ENCODE measurements around the gene DYRK3. TPM values are rescaled to one million over a fixed set of nuclear protein-coding genes. Genes with fewer than 3 reads are reported as not detected.
A peak's percentile ranks its signal among the peaks of the same experiment; 100 is the strongest.

Gene DYRK3
- total RNA-seq (2021; fragmentation: NEBNext Ultra II Directional; extraction: Animal tissue kit (Norgen Biotek cat#: 25700)), result 7.7 and 8.5 TPM in 2 replicates
- 1.4 and 2.1 TPM in 2 replicates for polyA plus RNA-seq (2011; rRNA removed)
- polyA plus RNA-seq (2011; cell fraction: cytosol; rRNA removed), result 2.1 TPM
- polyA plus RNA-seq (2011; cell fraction: nucleus; rRNA removed), result 1.5 TPM
- polyA plus RNA-seq (2012, experiment 1 of 2), result 3.6 to 4.2 TPM (median 3.9 TPM) in 4 replicates
- polyA plus RNA-seq (2012, experiment 2 of 2), result 2.2 TPM
- polyA plus RNA-seq (2013, experiment 1 of 2), result 2.7 TPM
- polyA plus RNA-seq (2013, experiment 2 of 2), result 2.9 TPM
- polyA minus RNA-seq (2011; rRNA and poly(A)+ RNA removed), result 5.2 and 6.4 TPM in 2 replicates
- polyA minus RNA-seq (2011; cell fraction: cytosol; rRNA and poly(A)+ RNA removed), result 4.7 TPM
- 2.6 TPM for polyA minus RNA-seq (2011; cell fraction: nucleus; rRNA and poly(A)+ RNA removed)
- long read RNA-seq, experiment 1, partial matches to known transcripts, result 1 of 4 reads
- long read RNA-seq, experiment 1, other reads (novel, unspliced or antisense), result 2 of 4 reads
- long read RNA-seq, experiment 2, result 0 reads

- H2AK5ac ChIP-seq (ENCODE audit: low read depth, low read length), result no peak within 1 kb of the TSS
- peaks cover 8% of the 10 kb centered on the region; the same call in 1 of the 2 replicates for H3K23me2 ChIP-seq (ENCODE audit: low read depth, low read length)
- H4K20me1 ChIP-seq (replicated peaks in 1 of 2; ENCODE audit: control insufficient read depth in 1 of 2, insufficient read depth in 2 of 2, low read length in 2 of 2), result no peaks in the 10 kb centered on the region
- H3K18ac ChIP-seq (ENCODE audit: extremely low read depth, low read length), result peak within 1 kb of the TSS; percentile 73; the same call in 1 of the 2 replicates
- H3K79me1 ChIP-seq (ENCODE audit: low read depth, low read length), result no peaks in the 10 kb centered on the region
- H3K4ac ChIP-seq (replicated peaks; ENCODE audit: insufficient read length, low read depth, low read length), result peak within 1 kb of the TSS; percentile 36
- H3K9me3 ChIP-seq (ENCODE audit: insufficient read depth in 2 of 2, low read depth in 1 of 2, low read length in 1 of 2), result no peaks in the 10 kb centered on the region
- H3K36me3 ChIP-seq (ENCODE audit: control insufficient read depth in 2 of 4, insufficient read depth in 4 of 4, low read length in 3 of 4), result no peaks in the 10 kb centered on the region
- FAIRE-seq (no peak), DNase-seq (ENCODE audit: low read depth in 1 of 2, low spot score in 2 of 2) (peak; percentile 63 to 97)
- H2BK5ac ChIP-seq (ENCODE audit: low read depth, low read length), result no peak within 1 kb of the TSS
- H4K5ac ChIP-seq (ENCODE audit: insufficient read length, low read depth, low read length), result peak within 1 kb of the TSS; percentile 62
- H3K23ac ChIP-seq (ENCODE audit: insufficient read length), result no peak within 1 kb of the TSS
- 2% methylated on average over 60 of the region's 84 CpGs; no CpG with 5 or more reads in 1 of the 2 experiments for WGBS, 2 experiments (ENCODE audit: extremely low coverage in 1 of 2, insufficient coverage in 1 of 2, insufficient read length in 1 of 2, insufficient replicate concordance in 2 of 2, low coverage in 1 of 2, low lambda C conversion rate in 2 of 2, missing lambda C conversion rate in 1 of 2)
- H2AFZ ChIP-seq (ENCODE audit: low read length), result peak within 1 kb of the TSS; percentile 30; the same call in 1 of the 2 replicates
- H3K79me2 ChIP-seq (ENCODE audit: control insufficient read depth in 1 of 2, insufficient read depth in 2 of 2, low read length in 2 of 2), result no peaks in the 10 kb centered on the region
- peaks cover 0 to 10% (median 4%) of the 10 kb centered on the region in 4 experiments; a peak in 4 of 7 replicates for H3K4me1 ChIP-seq (replicated peaks in 1 of 4; ENCODE audit: control insufficient read depth in 3 of 4, insufficient read depth in 4 of 4, low read length in 3 of 4)
- H4K91ac ChIP-seq (replicated peaks; ENCODE audit: insufficient read length, low read length), result peak within 1 kb of the TSS; percentile 88
- no peak within 1 kb of the TSS for H3K27ac ChIP-seq (ENCODE audit: low read depth, low read length)
- ChIA-PET POLR2A (ENCODE audit: partially characterized antibody) (interaction anchor here (0.9 to 2.3 kb wide), 10 partner anchors 22 to 274 kb away, joined by 3 to 13 read pairs (median 4); partner anchors contain the start of genes EIF2D and MAPKAPK2), CTCF (ENCODE audit: partially characterized antibody) (interaction anchor here (0.7 to 19.2 kb wide), 17 partner anchors 10 to 346 kb away, joined by 3 to 666 read pairs (median 4); partner anchors contain the start of genes EIF2D and IL19)
- peak within 1 kb of the TSS; percentile 66 to 88 (median 79) for H3K4me3 ChIP-seq (ENCODE audit: extremely low read depth in 1 of 4, insufficient read depth in 2 of 4, low read depth in 3 of 4, low read length in 4 of 4)
- peak within 1 kb of the TSS; percentile 75 for H2BK120ac ChIP-seq (replicated peaks; ENCODE audit: low read depth, low read length)
- H3K56ac ChIP-seq (replicated peaks; ENCODE audit: insufficient read length, low read depth, low read length), result peak within 1 kb of the TSS; percentile 73
- peak within 1 kb of the TSS; percentile 70 to 76 for H3K4me2 ChIP-seq (ENCODE audit: insufficient read depth in 1 of 2, low read depth in 2 of 2, low read length in 2 of 2)
- H2BK15ac ChIP-seq (ENCODE audit: low read length), result 0 out of 2 replicates have a peak within 1 kb of the TSS, but pooled peaks have one; percentile 12
- peak within 1 kb of the TSS in 2 of 4 experiments; percentile 8 to 20; a peak in 3 of 7 replicates for H3K9ac ChIP-seq (replicated peaks in 1 of 4; ENCODE audit: extremely low read depth in 1 of 4, low read depth in 3 of 4, low read length in 3 of 4)
- H2BK12ac ChIP-seq (ENCODE audit: low read depth, low read length), result 0 out of 2 replicates have a peak within 1 kb of the TSS, but pooled peaks have one; percentile 64
- H2BK20ac ChIP-seq (ENCODE audit: low read length), result no peak within 1 kb of the TSS
- H3K27me3 ChIP-seq (replicated peaks in 1 of 4; ENCODE audit: control insufficient read depth in 3 of 4, extremely low read depth in 1 of 4, insufficient read depth in 3 of 4, low read length in 3 of 4), result peaks cover 0 to 4% (median 0%) of the 10 kb centered on the region in 4 experiments; a peak in 2 of 7 replicates
- H4K8ac ChIP-seq (ENCODE audit: extremely low read depth, insufficient read depth, low read length), result peak within 1 kb of the TSS; percentile 73
- no peak within 1 kb of the TSS for H3K14ac ChIP-seq (ENCODE audit: insufficient read length)
- TF ChIP-seq HDAC2 (IDR thresholded peaks at IDR 0.05; ENCODE audit: borderline replicate concordance in 1 of 2, low read depth in 2 of 2, low read length in 2 of 2) (peak in 1 of 2 experiments; percentile 77; a peak in 2 of 4 replicates), JUND (IDR thresholded peaks at IDR 0.05; ENCODE audit: low read length) (peak; percentile 37; the same call in 1 of the 2 replicates), EGR1 (IDR thresholded peaks at IDR 0.05; ENCODE audit: borderline replicate concordance, low read depth, low read length) (peak; percentile 98), MAX (IDR thresholded peaks at IDR 0.05) (peak; percentile 94), SUZ12 (IDR thresholded peaks at IDR 0.05; ENCODE audit: low read length) (no peak), EZH2 (IDR thresholded peaks at IDR 0.05; ENCODE audit: low read depth, low read length, severe bottlenecking) (no peak), PHF8 (conservative IDR thresholded peaks at IDR 0.05; ENCODE audit: low read depth, low read length) (peak; percentile 39; the same call in 1 of the 2 replicates)
These were observed at the start of gene DYRK3 for GRCh38 chr1:206635080-206635977. DYRK3 (plus strand) TSS chr1:206635536; CDS start chr1:206635704, 168 bp downstream.

All from H1 (cell line).